Glutamatergic neuron (in vitro differentiated cells): ENCODE results near the gene CD19. TPM values are rescaled to one million over a fixed set of nuclear protein-coding genes. Genes with fewer than 3 reads are reported as not detected.
"Not testable (repeated sequence)": the region's sequence is repeated elsewhere in the genome, so short reads cannot be mapped to it uniquely, and the experiment has no call there.

ENCODE experiments used
- DNase-seq: peaks from one replicate; pipeline ENCODE4 v3.0.0; 2022
- H3K27ac Mint-ChIP-seq: one replicate; pipeline ENCODE4 v1.8.0; 2020; ENCODE audit warnings: mild to moderate bottlenecking, mixed read lengths, inconsistent platforms; ENCODE audit not compliant: unreplicated experiment
- H3K27me3 Mint-ChIP-seq: one replicate; pipeline ENCODE4 v1.8.0; 2020; ENCODE audit warnings: mild to moderate bottlenecking, moderate library complexity, mixed read lengths, inconsistent platforms; ENCODE audit not compliant: unreplicated experiment
- H3K36me3 Mint-ChIP-seq: one replicate; pipeline ENCODE4 v1.8.0; 2020; ENCODE audit warnings: mild to moderate bottlenecking, mixed read lengths, inconsistent platforms; ENCODE audit not compliant: unreplicated experiment
- H3K4me1 Mint-ChIP-seq: one replicate; pipeline ENCODE4 v1.8.0; 2020; ENCODE audit warnings: mild to moderate bottlenecking, low read depth, mixed read lengths, inconsistent platforms; ENCODE audit not compliant: unreplicated experiment
- H3K4me3 Mint-ChIP-seq: one replicate; pipeline ENCODE4 v1.8.0; 2020; ENCODE audit warnings: mild to moderate bottlenecking, mixed read lengths, inconsistent platforms; ENCODE audit not compliant: unreplicated experiment
- H3K9me3 Mint-ChIP-seq: one replicate; pipeline ENCODE4 v1.8.0; 2020; ENCODE audit warnings: mild to moderate bottlenecking, moderate library complexity, mixed read lengths, inconsistent platforms; ENCODE audit not compliant: unreplicated experiment
- total RNA-seq: library from RNA; stranded (reverse); fragmentation: NEBNext Ultra II Directional; extraction: Animal tissue kit (Norgen Biotek cat#: 25700); gene quantifications from one replicate; pipeline ENCODE4 v1.2.1, GENCODE V29; 2021; ENCODE audit not compliant: unreplicated experiment
- TF ChIP-seq, protein P1 (sequence below): fragments of 200-600 bp; sonication (generic); IDR thresholded peaks from one replicate; pipeline ENCODE4 v1.5.0; 2021; ENCODE audit not compliant: partially characterized antibody, unreplicated experiment

CD19 gene
- total RNA-seq, 1 donor from 2014 or later, result 0.27 TPM

DNA sequence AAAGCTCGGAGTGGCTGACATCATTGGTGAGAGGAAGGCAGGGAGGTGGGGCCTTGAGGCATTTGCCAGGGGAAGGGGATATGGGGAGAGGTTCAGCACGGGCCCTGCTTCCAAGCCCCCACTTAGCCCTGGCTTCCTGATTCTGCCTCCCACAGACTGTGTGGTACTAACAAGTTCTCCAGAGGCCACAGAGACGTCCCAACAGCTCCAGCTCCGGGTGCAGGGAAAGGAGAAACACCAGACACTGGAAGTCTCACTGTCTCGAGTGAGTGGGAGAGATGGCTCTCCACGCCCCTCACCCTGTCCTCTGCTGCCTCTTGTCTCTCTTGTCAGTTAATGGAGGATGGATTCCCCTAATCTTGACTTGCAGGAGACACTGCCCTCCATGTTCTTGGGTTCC is 27.1 kb downstream of the CD19 start:
- Mint-ChIP-seq H3K4me3 (no peak overlapping the region), H3K36me3 (peaks cover 5% of the 10 kb centered on the region), H3K27me3 (peaks cover 6% of the 10 kb centered on the region), H3K27ac (no peak overlapping the region), H3K4me1 (no peaks in the 10 kb centered on the region), H3K9me3 (no peaks in the 10 kb centered on the region)
- TF ChIP-seq, protein P1, sequence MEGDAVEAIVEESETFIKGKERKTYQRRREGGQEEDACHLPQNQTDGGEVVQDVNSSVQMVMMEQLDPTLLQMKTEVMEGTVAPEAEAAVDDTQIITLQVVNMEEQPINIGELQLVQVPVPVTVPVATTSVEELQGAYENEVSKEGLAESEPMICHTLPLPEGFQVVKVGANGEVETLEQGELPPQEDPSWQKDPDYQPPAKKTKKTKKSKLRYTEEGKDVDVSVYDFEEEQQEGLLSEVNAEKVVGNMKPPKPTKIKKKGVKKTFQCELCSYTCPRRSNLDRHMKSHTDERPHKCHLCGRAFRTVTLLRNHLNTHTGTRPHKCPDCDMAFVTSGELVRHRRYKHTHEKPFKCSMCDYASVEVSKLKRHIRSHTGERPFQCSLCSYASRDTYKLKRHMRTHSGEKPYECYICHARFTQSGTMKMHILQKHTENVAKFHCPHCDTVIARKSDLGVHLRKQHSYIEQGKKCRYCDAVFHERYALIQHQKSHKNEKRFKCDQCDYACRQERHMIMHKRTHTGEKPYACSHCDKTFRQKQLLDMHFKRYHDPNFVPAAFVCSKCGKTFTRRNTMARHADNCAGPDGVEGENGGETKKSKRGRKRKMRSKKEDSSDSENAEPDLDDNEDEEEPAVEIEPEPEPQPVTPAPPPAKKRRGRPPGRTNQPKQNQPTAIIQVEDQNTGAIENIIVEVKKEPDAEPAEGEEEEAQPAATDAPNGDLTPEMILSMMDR, result no peak
- DNase-seq, result no peak

DNA sequence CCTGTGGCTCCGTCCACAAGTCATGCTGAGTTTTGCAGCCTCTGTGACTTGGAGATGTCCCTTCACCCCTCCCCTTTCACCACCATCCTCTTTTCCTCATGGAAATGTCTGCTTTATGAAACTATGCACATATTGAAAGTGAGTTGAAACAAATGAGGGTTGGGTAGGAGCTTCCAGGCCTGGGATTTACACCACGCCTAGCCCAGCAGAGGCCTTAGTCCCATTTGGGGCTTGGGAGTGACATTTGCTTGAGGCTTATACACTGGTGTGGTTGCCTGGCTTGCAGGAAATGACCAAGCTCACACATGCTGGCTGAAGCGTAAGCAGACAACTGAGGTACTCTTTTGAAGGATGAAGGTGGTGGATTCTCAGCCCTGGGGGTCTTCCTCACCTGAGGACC is 32.3 kb downstream of the CD19 start:
- no peak for DNase-seq
- Mint-ChIP-seq H3K27me3 (peaks cover 2% of the 10 kb centered on the region), H3K27ac (no peak overlapping the region), H3K36me3 (no peaks in the 10 kb centered on the region), H3K4me3 (no peak overlapping the region), H3K4me1 (no peaks in the 10 kb centered on the region), H3K9me3 (no peaks in the 10 kb centered on the region)
- TF ChIP-seq, protein P1, result no peak

DNA sequence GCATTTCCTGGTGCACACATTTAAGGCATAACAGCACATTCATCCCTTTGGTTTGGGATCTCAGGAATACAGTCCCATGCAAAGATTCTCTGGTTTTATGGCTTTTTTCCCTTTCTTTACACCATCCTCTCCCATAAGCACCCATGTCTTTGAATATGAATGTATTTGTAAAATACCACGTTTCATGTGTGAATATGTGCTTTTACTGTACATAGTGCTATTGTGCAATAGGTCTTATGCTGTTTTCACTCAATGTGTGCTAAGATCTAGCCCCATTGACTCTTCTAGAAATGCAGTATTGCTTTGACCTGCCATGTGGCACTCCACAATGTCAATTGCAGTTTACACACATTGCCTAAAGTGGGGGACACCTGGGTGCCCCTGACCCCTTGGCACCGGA is 32.7 kb downstream of the CD19 start:
- H3K36me3 Mint-ChIP-seq, result no peaks in the 10 kb centered on the region
- no peaks in the 10 kb centered on the region for H3K4me1 Mint-ChIP-seq
- TF ChIP-seq, protein P1, result no peak
- H3K4me3 Mint-ChIP-seq, result no peak overlapping the region
- no peak for DNase-seq
- no peaks in the 10 kb centered on the region for H3K9me3 Mint-ChIP-seq
- no peak overlapping the region for H3K27ac Mint-ChIP-seq
- peaks cover 2% of the 10 kb centered on the region for H3K27me3 Mint-ChIP-seq

DNA sequence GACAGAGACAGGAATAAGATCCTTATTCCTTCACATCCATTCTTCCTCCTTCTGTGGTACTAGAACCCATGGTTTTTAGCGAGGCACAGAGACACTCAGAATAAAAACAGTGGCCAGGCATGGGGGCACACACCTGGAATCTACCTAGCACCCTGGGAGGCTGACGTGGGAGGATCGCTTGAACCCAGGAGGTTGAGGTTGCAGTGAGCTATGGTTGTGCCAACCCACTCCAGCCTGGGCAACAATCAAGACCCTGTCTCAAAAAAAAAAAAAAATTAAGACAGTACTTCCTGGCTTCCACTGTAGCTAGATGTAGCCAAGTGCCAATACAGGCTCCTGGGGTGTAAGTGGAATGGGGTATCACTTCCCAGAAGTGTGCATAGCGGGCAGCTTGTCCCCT is 35.4 kb downstream of the CD19 start:
- Mint-ChIP-seq H3K9me3 (no peaks in the 10 kb centered on the region), H3K27me3 (peaks cover 2% of the 10 kb centered on the region), H3K27ac (no peak overlapping the region), H3K36me3 (no peaks in the 10 kb centered on the region), H3K4me1 (no peaks in the 10 kb centered on the region), H3K4me3 (no peak overlapping the region)
- TF ChIP-seq, protein P1, result no peak
- no peak for DNase-seq

DNA sequence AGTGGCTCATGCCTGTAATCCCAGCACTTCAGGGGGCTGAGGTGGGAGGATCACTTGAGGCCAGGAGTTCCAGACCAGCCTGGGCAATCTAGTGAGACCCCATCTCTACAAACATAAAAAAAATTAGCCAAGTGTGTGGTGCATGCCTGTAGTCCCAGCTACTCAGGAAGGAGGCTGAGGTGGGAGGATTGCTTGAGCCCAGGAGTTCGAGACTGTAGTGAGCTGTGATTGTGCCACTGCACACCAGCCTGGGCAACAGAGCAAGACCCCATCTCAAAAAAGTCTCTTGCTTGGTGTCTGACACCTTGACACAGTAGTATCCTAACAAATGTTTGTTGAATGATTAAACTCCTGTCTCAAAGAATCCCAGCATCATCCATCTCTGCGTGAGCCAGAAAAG is 37.9 kb downstream of the CD19 start:
- H3K9me3 Mint-ChIP-seq, H3K36me3 Mint-ChIP-seq, H3K4me1 Mint-ChIP-seq, H3K4me3 Mint-ChIP-seq, H3K27ac Mint-ChIP-seq, H3K27me3 Mint-ChIP-seq, DNase-seq: not testable (repeated sequence)

DNA sequence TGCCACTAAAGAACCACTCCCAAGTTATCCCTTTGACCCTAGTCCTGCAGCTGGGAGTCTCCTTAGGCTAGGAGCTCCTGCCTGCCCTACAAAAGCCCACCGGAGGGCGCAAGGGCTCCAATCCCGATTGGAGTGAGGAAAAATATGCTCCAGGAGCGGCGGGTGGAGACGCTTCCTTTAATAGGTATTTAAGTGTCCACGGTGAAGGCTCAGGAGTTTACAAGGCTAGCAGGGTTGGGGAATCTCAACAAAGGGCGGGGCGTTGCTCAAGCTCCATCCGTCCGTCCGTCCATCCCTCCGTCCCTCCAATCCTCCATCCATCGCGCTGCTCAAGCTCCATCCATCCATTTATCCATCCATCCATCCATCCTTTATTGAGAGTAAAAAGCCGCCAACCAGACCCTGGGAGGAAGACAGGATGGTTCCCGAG is 42.3 kb downstream of the CD19 start:
- peak; percentile 87 for DNase-seq
- H3K27ac Mint-ChIP-seq, result peak overlapping the region; percentile 96
- TF ChIP-seq, protein P1, result peak; percentile 56

More for the DNA sequence above, 42.3 kb downstream of the CD19 start:
- Mint-ChIP-seq H3K9me3 (peaks cover 13% of the 10 kb centered on the region), H3K27me3 (peaks cover 6% of the 10 kb centered on the region), H3K4me1 (peaks cover 6% of the 10 kb centered on the region), H3K4me3 (peak overlapping the region; percentile 99), H3K36me3 (no peaks in the 10 kb centered on the region)
